HK-2 (cell line): ENCODE measurements around the gene MRPL49.

Experiments
- DNase-seq: peaks from one replicate; pipeline ENCODE4 v3.0.0-alpha.2; 2018; ENCODE audit not compliant: unreplicated experiment

Gene MRPL49

DNA sequence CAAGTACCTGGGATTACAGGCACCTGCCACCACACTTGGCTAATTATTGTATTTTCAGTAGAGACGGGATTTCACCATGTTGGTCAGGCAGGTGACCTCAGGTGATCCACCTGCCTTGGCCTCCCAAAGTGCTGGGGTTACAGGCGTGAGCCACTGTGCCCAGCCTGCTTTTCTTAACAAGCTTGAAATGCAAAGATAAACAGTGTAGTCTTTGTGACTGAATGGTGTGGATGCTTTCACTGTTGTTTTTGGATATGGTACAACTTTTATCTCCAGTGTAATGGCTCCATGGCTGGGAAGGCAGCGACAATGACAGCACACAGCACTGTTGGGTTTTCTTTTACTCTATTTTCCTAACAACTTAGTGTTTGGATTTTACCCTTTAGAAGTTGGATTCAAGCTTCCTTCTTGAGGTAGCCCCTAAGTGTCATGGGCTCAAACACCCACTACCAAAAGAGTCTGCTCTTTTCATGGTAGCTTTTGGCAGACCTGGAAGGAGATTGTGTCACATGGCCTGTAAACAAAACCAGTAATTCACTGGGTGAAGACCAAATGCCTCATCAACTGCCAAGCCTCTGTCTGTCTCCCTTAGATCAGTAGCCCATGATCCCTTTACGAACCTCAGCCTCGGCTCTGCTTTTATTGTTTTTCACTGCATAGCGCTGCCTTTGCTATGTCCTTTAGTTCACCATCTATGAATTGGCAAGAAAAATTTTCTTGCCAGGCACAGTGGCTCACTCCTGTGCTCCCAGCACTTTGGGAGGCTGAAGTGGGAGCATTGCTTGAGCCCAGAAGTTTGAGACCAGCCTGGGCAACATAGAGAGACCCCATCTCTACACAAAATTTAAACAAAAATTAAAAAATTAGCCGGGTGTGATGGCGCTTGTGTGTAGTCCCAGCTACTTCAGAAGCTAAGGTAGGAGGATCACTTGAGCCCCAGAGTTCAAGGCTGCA, 19.7 kb upstream of the MRPL49 start:
- DNase-seq = no peak

DNA sequence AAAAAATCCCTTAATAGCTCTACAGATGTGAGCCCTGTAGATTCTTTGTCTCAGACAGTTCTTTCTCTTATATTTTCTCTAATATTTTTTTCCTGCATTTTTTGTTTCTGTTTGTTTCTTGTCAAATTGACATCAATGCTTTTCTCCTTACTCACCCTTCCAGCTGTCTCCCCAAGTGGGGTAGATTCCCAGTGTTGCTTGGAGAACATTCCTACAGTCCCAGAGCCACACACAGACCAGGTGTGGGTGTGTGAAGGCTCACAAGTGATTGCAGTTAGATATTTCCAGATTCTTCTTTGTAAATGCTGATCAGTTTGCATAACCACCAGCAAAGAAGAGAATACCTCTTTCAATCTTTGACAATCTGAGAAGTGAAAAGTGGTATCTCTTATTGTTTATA, 18.6 kb upstream of the MRPL49 start:
- DNase-seq = no peak

DNA sequence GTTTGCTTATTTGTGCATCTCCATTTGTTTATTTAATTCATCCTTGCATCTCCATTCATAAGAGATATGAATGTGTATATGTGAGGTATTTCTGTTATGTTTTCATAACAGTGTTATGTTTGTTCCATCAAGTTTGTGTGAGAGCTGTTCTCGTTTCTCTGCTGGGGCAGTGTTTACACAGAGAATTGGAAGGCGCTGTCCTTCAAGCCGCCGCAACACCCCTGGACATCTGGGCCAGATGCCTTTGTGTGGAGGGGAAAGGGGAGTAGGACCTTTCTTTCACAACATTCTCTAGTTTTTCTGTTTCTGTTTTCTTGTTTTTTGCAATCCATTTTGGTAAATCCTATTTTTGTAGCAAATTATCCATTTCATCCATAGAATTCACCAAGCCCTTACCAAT, 17.5 kb upstream of the MRPL49 start:
- DNase-seq = no peak

DNA sequence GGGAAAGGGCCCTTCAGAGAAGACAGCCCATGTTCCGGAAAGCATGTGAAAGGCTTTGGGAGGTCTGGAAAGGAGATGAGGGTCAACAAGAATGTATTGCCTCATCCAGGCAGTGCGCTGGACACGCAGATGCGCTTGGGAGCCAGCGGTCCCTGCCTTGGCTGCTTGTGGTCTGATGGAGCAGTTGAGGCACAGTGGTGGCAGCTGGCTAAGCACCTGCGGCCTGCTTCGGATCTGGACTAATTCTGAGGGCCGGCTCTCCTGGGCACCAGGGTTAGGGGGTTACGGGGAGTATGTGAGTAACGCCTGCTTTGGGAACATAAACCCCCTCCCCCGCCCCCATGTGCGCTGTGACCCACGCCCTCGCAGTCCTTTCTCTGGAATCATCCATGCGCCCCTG, 15.0 kb upstream of the MRPL49 start:
- DNase-seq = no peak

DNA sequence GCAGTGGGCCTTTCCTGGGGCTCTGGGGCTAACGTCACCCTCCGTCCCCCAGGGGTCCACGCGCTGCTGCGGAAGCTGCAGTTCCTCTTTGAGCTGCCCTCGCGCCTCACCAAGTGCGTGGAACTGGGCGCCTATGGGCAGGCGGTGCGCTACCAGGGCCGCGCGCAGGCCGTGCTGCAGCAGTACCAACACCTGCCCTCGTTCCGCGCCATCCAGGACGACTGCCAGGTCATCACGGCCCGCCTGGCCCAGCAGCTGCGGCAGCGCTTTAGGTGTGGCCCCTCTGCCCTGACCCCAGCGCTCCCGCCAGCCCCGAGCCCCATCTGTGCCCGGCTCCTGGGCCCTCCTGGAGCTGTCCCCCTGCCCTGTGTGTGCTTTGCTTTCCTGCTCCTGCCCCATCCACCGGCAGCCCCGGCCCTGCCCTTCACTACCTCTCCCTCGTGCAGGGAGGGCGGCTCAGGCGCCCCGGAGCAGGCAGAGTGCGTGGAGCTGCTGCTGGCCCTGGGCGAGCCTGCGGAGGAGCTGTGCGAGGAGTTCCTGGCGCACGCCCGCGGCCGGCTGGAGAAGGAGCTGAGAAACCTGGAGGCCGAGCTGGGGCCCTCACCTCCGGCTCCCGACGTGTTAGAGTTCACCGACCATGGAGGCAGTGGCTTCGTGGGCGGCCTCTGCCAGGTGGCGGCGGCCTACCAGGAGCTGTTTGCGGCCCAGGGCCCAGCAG, 14.2 kb upstream of the MRPL49 start:
- DNase-seq = no peak

DNA sequence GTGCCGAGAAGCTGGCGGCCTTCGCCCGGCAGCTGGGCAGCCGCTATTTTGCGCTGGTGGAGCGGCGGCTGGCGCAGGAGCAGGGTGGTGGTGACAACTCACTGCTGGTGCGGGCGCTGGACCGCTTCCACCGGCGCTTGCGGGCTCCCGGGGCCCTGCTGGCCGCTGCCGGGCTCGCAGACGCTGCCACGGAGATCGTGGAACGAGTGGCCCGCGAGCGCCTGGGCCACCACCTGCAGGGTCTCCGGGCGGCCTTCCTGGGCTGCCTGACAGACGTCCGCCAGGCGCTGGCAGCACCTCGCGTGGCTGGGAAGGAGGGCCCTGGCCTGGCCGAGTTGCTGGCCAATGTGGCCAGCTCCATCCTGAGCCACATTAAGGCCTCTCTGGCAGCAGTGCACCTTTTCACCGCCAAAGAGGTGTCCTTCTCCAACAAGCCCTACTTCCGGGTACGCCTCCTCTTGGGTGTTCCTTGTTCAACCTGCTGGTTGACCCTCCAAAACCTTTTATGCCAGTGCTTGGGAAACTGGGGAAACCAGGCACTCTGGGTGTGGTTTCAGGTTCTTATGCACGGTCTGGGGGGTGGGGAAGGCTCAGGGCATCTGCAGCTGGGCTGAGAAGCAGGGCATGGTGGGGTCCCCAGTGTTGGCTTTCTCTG, 13.5 kb upstream of the MRPL49 start:
- no peak for DNase-seq

DNA sequence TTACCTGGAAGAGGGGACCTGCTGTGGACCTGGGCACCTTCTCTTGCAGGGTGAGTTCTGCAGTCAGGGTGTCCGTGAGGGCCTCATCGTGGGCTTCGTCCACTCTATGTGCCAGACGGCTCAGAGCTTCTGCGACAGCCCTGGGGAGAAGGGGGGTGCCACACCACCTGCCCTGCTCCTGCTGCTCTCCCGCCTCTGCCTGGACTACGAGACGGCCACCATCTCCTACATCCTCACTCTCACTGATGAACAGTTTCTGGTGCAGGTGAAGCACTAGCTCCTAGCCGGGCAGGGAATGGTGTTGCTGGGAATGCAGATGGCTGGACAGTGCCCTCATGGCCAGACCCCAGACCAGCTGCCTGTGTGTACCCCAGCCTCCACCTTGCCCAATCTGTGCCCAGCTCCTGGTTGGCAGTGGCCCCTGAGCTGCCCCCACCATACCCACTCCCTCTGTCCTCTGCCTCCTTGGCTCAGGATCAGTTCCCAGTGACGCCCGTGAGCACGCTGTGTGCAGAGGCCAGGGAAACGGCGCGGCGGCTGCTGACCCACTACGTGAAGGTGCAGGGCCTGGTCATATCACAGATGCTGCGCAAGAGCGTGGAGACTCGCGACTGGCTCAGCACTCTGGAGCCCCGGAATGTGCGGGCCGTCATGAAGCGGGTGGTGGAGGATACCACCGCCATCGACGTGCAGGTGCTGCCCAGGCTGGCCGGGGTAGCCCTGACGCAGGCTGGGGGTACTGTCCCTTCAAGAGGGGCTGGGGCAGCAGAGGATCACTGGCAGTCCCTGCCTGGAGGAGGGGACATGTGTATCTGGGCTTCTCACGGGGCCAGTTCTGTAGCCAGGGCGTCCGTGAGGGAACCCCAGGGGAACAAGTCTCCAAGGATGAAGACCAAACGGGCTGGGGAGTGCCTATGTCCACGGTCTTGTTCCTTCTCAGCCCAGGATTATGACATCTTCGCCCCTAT, 12.6 kb upstream of the MRPL49 start:
- no peak for DNase-seq

DNA sequence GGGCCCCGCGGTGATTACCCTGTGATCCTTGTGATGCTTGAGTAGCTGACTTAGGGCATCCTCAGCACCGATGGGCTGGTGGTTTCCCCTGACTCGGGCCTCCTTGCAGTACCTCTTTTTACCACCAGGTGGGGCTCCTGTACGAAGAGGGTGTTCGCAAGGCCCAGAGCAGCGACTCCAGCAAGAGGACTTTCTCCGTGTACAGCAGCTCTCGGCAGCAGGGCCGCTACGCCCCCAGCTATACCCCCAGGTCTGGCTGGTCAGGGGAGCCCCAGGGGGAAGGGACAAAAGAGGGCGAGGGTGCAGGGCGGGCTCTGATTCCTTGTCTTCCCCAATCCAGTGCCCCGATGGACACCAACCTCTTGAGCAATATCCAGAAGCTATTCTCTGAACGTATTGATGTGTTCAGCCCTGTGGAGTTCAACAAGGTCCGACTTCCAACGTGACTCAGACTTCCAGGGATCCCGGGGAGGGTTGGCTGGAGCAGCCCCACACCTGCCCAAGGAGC, 11.7 kb upstream of the MRPL49 start:
- DNase-seq = peak; percentile 89

DNA sequence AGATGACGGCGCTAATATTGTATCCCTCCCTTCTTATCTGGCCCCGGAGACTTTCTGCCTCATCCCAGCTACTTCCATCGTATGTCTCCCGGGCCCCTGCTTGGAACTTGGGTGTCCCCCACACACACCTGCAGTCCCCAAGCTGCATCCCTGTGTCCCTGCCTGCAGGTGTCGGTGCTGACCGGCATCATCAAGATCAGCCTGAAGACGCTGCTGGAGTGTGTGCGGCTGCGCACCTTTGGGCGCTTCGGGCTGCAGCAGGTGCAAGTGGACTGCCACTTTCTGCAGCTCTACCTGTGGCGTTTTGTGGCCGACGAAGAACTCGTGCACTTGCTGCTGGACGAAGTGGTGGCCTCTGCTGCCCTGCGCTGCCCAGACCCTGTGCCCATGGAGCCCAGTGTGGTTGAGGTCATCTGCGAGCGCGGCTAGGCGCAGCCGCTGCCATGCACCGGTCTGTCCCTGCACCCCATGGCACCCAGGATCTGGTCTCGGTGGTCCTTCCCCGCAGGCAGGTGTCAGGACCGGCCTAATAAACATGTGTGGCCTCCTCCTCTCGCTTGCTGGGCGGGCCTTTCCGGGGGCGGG, 10.9 kb upstream of the MRPL49 start:
- no peak for DNase-seq

DNA sequence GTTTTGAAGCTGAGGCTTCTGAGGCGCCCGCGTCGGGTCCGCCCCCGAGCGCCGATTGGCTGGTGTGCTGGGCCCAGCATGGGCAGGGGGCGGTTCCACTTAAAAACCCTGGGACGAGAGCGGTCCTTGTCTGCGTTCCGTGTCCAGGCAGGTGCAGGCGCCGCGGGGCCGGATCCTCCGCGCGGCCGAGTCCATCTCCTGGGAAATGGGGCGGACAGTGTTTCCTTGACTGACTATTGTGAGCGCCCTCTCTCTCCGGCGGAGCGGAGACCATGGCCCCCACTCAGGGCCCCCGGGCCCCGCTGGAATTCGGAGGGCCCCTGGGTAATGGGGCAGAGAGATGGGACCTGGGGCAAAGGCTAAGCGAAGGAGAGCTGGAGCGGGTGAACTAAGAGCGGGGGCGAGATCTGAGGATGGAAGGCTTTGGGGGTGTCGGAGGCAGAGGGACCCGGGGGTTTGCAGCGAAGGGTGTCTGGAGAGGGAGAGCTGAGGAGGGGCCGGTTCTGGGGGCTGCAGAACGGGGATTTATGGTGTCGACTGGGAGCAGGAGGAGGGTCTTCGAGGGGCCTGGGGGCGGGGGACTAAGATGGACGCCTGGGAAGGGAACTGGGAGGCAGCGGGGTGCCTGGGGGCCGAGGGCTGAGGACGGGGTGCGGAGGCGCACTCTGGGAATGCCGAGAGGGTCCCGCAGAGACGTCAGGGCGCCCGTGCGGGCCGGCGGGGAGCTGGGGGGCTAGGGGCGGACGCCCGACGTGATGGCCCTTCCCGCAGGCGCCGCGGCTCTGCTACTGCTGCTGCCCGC, 10.2 kb upstream of the MRPL49 start, which contains the start of gene TM7SF2:
Gene TM7SF2 (plus strand): TSS at position 129 of the 802 bp plus-strand sequence. CDS start 144 bp downstream, at position 273.
- peak; percentile 89 for DNase-seq

DNA sequence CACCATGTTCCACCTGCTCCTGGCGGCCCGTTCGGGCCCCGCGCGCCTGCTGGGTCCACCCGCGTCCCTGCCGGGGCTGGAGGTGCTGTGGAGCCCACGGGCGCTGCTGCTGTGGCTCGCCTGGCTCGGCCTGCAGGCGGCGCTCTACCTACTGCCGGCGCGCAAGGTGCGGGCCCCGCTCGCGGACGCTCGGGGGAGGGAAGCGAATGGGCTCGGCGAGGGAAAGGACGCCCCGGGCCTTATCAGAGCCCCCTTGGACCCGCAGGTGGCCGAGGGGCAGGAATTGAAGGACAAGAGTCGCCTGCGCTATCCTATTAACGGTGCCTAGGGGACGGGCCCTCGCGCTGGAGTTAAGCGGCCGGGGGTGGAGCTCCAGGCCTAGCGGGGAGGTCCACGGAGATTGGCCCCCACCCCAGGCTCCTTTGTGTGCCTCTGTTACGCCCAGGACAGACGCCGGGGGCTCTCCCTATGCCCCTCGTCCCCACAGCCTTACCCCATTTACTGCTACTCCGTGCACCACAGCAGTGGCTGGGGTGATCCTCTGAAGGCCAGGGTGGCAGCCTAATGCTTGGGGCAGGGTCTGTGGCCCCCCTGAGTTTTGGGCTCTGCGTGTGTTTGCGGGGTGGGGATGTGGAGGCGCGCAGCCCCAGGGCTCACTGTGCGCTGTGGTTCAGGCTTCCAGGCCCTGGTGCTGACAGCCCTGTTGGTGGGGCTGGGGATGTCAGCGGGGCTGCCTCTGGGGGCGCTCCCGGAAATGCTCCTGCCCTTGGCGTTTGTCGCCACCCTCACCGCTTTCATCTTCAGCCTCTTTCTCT, 9.4 kb upstream of the MRPL49 start:
- DNase-seq = peak; percentile 54

DNA sequence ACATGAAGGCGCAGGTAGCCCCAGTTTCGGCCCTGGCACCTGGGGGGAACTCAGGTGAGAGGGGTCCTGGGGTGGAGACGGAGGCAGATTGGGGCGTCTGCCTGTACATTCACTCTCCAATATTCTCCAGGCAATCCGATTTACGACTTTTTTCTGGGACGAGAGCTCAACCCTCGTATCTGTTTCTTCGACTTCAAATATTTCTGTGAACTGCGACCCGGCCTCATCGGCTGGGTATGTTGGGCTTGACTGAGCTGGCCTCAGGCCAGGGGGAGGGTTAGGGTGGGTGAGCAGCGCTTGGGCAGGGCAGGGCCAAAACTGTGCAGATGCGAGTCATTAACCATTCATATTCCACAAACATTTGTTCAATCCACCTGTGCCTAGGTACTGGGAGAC, 8.8 kb upstream of the MRPL49 start:
- peak; percentile 45 for DNase-seq

DNA sequence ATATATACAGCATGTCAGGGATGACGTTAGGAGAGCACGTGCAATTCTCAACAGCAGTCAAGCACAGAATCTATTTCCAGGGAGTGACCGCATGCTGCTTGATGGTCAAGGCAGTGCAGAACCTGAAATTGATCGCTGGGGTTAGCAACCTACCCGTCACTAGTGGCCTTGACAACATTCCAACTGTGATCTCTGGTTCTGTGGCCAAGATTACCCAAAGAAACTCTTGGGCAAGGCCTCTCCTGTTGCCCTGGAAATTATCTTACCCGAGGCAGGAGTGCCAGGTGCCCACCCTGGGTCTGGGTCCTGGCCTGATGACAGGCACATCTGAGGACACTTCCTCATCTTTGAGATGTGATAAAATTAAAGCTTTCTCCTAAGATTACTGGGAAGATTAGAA, 8.3 kb upstream of the MRPL49 start:
- DNase-seq = no peak

DNA sequence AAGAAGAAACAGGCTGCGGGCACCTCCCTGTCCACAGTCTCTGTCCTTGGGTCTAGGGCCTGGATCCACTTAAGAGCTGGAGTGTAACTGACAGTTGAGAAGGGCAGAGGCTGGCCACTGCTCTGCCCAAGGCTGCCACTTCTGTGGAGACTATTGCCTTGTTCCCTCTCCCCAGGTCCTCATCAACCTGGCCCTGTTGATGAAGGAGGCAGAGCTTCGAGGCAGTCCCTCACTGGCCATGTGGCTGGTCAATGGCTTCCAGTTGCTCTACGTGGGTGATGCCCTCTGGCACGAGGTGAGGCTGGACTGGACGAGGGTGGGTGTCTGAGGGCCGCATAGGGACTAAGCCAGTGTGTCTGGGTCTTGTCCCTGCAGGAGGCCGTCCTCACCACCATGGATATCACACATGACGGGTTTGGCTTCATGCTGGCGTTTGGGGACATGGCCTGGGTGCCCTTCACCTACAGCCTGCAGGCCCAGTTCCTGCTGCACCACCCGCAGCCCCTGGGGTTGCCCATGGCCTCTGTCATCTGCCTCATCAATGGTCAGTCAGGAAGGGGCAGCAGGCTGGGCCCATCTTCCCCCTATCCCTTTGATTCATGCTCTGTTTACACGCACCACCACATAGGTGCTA, 7.5 kb upstream of the MRPL49 start:
- no peak for DNase-seq

DNA sequence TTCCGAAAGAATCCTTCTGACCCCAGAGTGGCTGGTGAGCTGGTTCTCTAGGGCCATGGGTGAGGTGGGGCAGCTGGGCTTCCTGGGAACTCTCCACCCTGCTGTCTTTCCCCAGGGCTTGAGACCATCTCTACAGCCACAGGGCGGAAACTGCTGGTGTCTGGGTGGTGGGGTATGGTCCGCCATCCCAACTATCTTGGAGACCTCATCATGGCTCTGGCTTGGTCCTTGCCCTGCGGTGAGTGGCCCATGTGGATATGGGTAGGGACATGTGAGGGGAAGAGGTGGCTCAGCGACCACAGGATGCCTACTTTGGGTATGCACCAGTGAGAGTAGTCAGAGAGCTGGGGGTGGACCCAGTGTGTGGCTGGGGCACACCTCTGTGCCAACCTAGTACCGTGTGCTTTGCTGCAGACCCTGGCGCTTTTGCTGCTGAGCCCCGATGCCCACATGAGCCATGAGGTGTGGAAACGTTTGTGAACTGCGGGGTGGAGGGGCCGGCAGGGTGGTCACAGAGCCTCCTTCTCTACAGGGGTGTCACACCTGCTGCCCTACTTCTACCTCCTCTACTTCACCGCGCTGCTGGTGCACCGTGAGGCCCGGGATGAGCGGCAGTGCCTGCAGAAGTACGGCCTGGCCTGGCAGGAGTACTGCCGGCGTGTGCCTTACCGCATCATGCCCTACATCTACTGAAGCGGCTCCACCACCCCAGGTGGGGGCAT, 6.6 kb upstream of the MRPL49 start:
- DNase-seq = no peak

DNA sequence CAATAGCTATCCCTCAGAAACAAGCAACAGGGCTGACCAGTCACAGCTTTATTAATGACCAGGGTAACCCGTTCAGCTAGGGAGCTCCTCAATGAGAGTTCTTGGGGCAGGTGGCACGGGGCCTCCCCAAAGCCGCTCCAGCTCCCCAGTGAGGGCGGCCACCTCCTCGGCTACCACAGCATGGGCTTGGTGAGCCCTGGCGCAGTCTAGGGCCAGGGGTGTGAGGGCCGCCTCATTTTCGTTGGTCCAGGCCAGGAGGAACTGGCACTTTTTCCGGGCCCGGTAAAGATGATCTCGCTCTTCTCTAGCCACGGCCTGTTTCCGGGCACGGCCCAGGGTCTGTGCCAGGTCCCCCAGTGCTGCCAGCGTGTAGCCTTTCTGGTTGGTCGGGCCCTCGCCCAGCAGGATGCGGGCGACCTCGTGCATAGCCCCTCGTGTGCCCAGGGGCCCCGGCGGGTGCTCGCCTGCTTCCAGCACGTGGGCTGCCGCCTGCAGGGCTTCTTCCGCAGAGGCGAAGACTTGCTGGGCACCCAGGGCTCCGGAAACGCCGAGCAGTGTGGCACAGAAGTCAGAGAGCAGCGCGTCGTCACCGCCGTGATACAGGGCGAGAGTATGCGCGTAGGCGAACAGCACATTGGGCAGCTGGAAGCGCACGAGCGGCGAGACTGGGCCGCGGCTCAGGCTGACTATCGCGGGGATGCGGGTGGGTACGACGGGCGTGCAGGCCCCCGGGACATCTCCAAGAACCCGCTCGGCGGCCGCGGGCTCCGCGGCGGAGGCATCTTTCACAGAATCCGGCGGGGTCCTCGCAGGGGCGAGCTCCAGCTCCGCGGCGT, 5.5 kb upstream of the MRPL49 start:
- peak; percentile 65 for DNase-seq
